K562 (cell line): ENCODE results near the gene TCL1B.

ENCODE experiments used
- ATF7 ChIP-seq: fragments of 450-650 bp; IDR thresholded peaks from 2 replicates; pipeline ENCODE4 v1.7.1; 2014; ENCODE audit warnings: mild to moderate bottlenecking, moderate library complexity
- ESRRA ChIP-seq: fragments of 450-650 bp; IDR thresholded peaks from 2 replicates; pipeline ENCODE4 v1.6.1; 2014; ENCODE audit warnings: low read depth, mild to moderate bottlenecking, moderate library complexity, borderline replicate concordance
- FOSL1 ChIP-seq: fragments of 200-800 bp; sonication (Bioruptor generic); conservative IDR thresholded peaks from 2 replicates; pipeline ENCODE4 v1.6.1; 2016; ENCODE audit warnings: missing genetic modification characterization, missing compliant biosample characterization
- FOXM1 ChIP-seq, 2 experiments: fragments of 450-650 bp in 1 of 2; sonication (generic) in 1 of 2; formaldehyde crosslinking in 1 of 2; IDR thresholded peaks; 2 replicates each; pipeline versions ENCODE4 v1.6.1 to v1.9.0; 2017 to 2022; ENCODE audit warnings: low read depth in 2 of 2, mild to moderate bottlenecking in 2 of 2, missing genetic modification reagents in 1 of 2, moderate library complexity in 1 of 2
- HDAC2 ChIP-seq: fragments of 450-650 bp; IDR thresholded peaks from 2 replicates; pipeline ENCODE4 v1.6.1; 2016; ENCODE audit warnings: mild to moderate bottlenecking
- MTA2 ChIP-seq: fragments of 450-650 bp; IDR thresholded peaks from 2 replicates; pipeline ENCODE4 v1.6.1; 2016; ENCODE audit warnings: low read depth
- PHF20 ChIP-seq: fragments of 450-650 bp; IDR thresholded peaks from 2 replicates; pipeline ENCODE4 v1.6.1; 2018; ENCODE audit not compliant: partially characterized antibody
- PHF8 ChIP-seq: fragments of 200-600 bp; sonication (generic); IDR thresholded peaks from 2 replicates; pipeline ENCODE4 v1.6.1; 2012; ENCODE audit warnings: mixed run types, mild to moderate bottlenecking, inconsistent platforms, low read length, moderate library complexity, borderline replicate concordance
- SIN3A ChIP-seq, 2 experiments: fragments of 150-350 bp in 1 of 2; IDR thresholded peaks; 2 replicates each; pipeline ENCODE4 v1.6.1; 2011 to 2016; ENCODE audit warnings: borderline replicate concordance in 2 of 2, low read depth in 2 of 2, low read length in 2 of 2, mild to moderate bottlenecking in 2 of 2, moderate library complexity in 2 of 2; ENCODE audit not compliant: control insufficient read depth in 1 of 2
- SMARCE1 ChIP-seq: fragments of 450-650 bp; IDR thresholded peaks from 2 replicates; pipeline ENCODE4 v1.7.1; 2016; ENCODE audit warnings: mild to moderate bottlenecking
- ZBTB1 ChIP-seq: sonication (generic); formaldehyde crosslinking; IDR thresholded peaks from 2 replicates; pipeline ENCODE4 v1.8.1; 2023; ENCODE audit warnings: missing genetic modification reagents, low read depth, mild to moderate bottlenecking, borderline replicate concordance
- ZNF583 ChIP-seq: fragments of 250-450 bp; sonication (Bioruptor Pico); IDR thresholded peaks from 2 replicates; pipeline ENCODE4 v1.4.0; 2020
- TF ChIP-seq, protein P1 (sequence below), 2 experiments: IDR thresholded peaks; 2 replicates each; pipeline ENCODE4 v1.6.1; 2011; ENCODE audit warnings: borderline replicate concordance in 1 of 2, control low read depth in 1 of 2, low read depth in 1 of 2, low read length in 1 of 2, mild to moderate bottlenecking in 1 of 2, mixed read lengths in 1 of 2, moderate library complexity in 1 of 2; ENCODE audit not compliant: insufficient read depth in 1 of 2, insufficient read length in 1 of 2, poor library complexity in 1 of 2, severe bottlenecking in 1 of 2; ENCODE audit errors: extremely low read depth in 1 of 2
- TF ChIP-seq, protein P2 (sequence below), 2 experiments: fragments of 450-650 bp; formaldehyde crosslinking in 1 of 2; IDR thresholded peaks; 2 replicates each; pipeline versions ENCODE4 v1.4.0 to v1.6.1; 2014 to 2020; ENCODE audit warnings: mild to moderate bottlenecking in 2 of 2, borderline replicate concordance in 1 of 2, low read depth in 1 of 2

DNA sequence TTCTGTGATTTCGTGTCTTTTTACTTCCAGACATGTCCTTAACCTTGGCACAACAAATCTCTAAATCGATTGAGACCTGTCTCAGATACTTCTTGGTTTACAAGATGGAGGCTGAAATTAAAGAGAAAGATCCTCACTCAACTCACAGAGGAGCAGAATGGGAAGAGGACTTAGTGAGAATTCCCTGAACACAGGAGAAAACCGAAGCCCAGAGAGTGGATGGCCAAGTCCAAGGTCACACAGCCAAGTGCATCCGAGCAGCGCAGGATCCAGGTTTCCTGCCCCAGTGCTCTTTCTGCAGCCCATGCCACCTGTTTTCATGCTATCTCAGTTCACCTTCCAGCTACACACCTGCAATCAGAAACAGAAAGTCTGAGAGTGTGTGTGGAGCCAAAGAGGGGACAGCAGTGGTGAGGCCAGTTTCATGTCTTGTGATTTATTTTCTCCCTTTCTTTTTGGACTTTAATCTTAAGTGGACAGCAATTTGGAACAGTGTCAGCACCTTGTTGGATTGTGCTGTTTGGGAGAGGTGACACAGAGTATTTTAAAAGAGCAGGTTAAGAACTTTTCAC lies 22.9 kb upstream of the TCL1B start:
- TF ChIP-seq ZBTB1 (CRISPR knock-in tag), result no peak
- TF ChIP-seq ZNF583, result no peak
- TF ChIP-seq ATF7, result no peak
- TF ChIP-seq HDAC2, result no peak
- no peak for TF ChIP-seq FOSL1 (tag)
- TF ChIP-seq PHF20, result no peak
- TF ChIP-seq PHF8, result no peak
- no peak for TF ChIP-seq MTA2
- TF ChIP-seq ESRRA, result no peak
- no peak for TF ChIP-seq SMARCE1
- TF ChIP-seq, protein P1, sequence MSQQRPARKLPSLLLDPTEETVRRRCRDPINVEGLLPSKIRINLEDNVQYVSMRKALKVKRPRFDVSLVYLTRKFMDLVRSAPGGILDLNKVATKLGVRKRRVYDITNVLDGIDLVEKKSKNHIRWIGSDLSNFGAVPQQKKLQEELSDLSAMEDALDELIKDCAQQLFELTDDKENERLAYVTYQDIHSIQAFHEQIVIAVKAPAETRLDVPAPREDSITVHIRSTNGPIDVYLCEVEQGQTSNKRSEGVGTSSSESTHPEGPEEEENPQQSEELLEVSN (IDR thresholded peaks at IDR 0.05; ENCODE audit: borderline replicate concordance in 1 of 2, extremely low read depth in 1 of 2, insufficient read depth in 1 of 2, insufficient read length in 1 of 2, low read depth in 1 of 2, low read length in 1 of 2, poor library complexity in 1 of 2, severe bottlenecking in 1 of 2), result no peak
- TF ChIP-seq FOXM1 (IDR thresholded peaks at IDR 0.05; ENCODE audit: low read depth), result no peak
- TF ChIP-seq FOXM1 (CRISPR knock-in tag; IDR thresholded peaks at IDR 0.05; ENCODE audit: low read depth), result no peak
- TF ChIP-seq, protein P2, sequence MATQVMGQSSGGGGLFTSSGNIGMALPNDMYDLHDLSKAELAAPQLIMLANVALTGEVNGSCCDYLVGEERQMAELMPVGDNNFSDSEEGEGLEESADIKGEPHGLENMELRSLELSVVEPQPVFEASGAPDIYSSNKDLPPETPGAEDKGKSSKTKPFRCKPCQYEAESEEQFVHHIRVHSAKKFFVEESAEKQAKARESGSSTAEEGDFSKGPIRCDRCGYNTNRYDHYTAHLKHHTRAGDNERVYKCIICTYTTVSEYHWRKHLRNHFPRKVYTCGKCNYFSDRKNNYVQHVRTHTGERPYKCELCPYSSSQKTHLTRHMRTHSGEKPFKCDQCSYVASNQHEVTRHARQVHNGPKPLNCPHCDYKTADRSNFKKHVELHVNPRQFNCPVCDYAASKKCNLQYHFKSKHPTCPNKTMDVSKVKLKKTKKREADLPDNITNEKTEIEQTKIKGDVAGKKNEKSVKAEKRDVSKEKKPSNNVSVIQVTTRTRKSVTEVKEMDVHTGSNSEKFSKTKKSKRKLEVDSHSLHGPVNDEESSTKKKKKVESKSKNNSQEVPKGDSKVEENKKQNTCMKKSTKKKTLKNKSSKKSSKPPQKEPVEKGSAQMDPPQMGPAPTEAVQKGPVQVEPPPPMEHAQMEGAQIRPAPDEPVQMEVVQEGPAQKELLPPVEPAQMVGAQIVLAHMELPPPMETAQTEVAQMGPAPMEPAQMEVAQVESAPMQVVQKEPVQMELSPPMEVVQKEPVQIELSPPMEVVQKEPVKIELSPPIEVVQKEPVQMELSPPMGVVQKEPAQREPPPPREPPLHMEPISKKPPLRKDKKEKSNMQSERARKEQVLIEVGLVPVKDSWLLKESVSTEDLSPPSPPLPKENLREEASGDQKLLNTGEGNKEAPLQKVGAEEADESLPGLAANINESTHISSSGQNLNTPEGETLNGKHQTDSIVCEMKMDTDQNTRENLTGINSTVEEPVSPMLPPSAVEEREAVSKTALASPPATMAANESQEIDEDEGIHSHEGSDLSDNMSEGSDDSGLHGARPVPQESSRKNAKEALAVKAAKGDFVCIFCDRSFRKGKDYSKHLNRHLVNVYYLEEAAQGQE (IDR thresholded peaks at IDR 0.05; ENCODE audit: borderline replicate concordance), result no peak
- TF ChIP-seq, protein P2 (CRISPR knock-in tag; IDR thresholded peaks at IDR 0.05; ENCODE audit: low read depth), result no peak
- no peak for TF ChIP-seq SIN3A (IDR thresholded peaks at IDR 0.05; ENCODE audit: borderline replicate concordance in 2 of 2, control insufficient read depth in 1 of 2, low read depth in 2 of 2, low read length in 2 of 2)
